CD14-positive monocyte (primary cell): ENCODE measurements around the gene OSBPL10. TPM values are rescaled to one million over a fixed set of nuclear protein-coding genes. Genes with fewer than 3 reads are reported as not detected.

ENCODE experiments used
- DNase-seq, 3 donors: peaks; one replicate each; pipeline ENCODE4 v3.0.0-alpha.2; 2011 to 2022
- H2AFZ ChIP-seq: 2 replicates; pipeline ENCODE4 v1.6.0; 2012; ENCODE audit warnings: mild to moderate bottlenecking, low read depth, low read length, inconsistent platforms; ENCODE audit not compliant: insufficient read depth, poor library complexity, severe bottlenecking
- H3K27ac ChIP-seq, 2 donors: 1 replicate in 1 of 2; 2 replicates in 1 of 2; pipeline ENCODE4 v1.5.1; 2012 to 2013; ENCODE audit warnings: low read length in 2 of 2, control low read depth in 1 of 2, inconsistent platforms in 1 of 2, low read depth in 1 of 2, mild to moderate bottlenecking in 1 of 2
- H3K27me3 ChIP-seq, 2 donors: one replicate each; pipeline versions ENCODE4 v1.6.0 to v1.6.1; 2011 to 2013; ENCODE audit warnings: low read length in 2 of 2; ENCODE audit not compliant: control insufficient read depth in 2 of 2, insufficient read depth in 2 of 2
- H3K36me3 ChIP-seq, 2 donors: replicated peaks in 1 of 2; 1 replicate in 1 of 2; 2 replicates in 1 of 2; pipeline versions ENCODE4 v1.5.1 to v1.6.1; 2012 to 2013; ENCODE audit warnings: low read length in 2 of 2, control low read depth in 1 of 2, inconsistent platforms in 1 of 2, mild to moderate bottlenecking in 1 of 2; ENCODE audit not compliant: insufficient read depth in 2 of 2, control insufficient read depth in 1 of 2
- H3K4me1 ChIP-seq, 2 donors: 1 replicate in 1 of 2; 2 replicates in 1 of 2; pipeline versions ENCODE4 v1.5.1 to v1.6.1; 2012 to 2013; ENCODE audit warnings: low read length in 2 of 2, control low read depth in 1 of 2, inconsistent platforms in 1 of 2, mild to moderate bottlenecking in 1 of 2, moderate library complexity in 1 of 2; ENCODE audit not compliant: insufficient read depth in 2 of 2, control insufficient read depth in 1 of 2
- H3K4me2 ChIP-seq: replicated peaks from 2 replicates; pipeline ENCODE3; 2012; ENCODE audit warnings: low read length, moderate library complexity, mild to moderate bottlenecking; ENCODE audit not compliant: poor library complexity, severe bottlenecking; ENCODE audit errors: extremely low read depth
- H3K4me3 ChIP-seq, 3 experiments: fragments of 200-600 bp in 1 of 3; sonication (generic) in 1 of 3; replicated peaks in 1 of 3; 1 replicate in 2 of 3; 2 replicates in 1 of 3; pipeline ENCODE4 v1.5.1; 2011 to 2013; ENCODE audit warnings: low read length in 3 of 3, mild to moderate bottlenecking in 3 of 3, control low read depth in 2 of 3, low read depth in 2 of 3, inconsistent platforms in 1 of 3, moderate library complexity in 1 of 3
- H3K79me2 ChIP-seq: 2 replicates; pipeline ENCODE4 v1.6.0; 2012; ENCODE audit warnings: mild to moderate bottlenecking, control low read depth, inconsistent platforms, low read length, moderate library complexity; ENCODE audit not compliant: insufficient read depth
- H3K9ac ChIP-seq: 2 replicates; pipeline ENCODE4 v1.6.0; 2017; ENCODE audit warnings: low read length, mild to moderate bottlenecking; ENCODE audit not compliant: insufficient read depth, poor library complexity, severe bottlenecking
- H3K9me3 ChIP-seq, 2 donors: replicated peaks in 1 of 2; 1 replicate in 1 of 2; 2 replicates in 1 of 2; pipeline versions ENCODE4 v1.5.1 to v1.6.1; 2012 to 2013; ENCODE audit warnings: low read length in 2 of 2, control low read depth in 1 of 2; ENCODE audit not compliant: control insufficient read depth in 1 of 2, insufficient read depth in 1 of 2
- H4K20me1 ChIP-seq: 2 replicates; pipeline ENCODE4 v1.6.0; 2012; ENCODE audit warnings: mild to moderate bottlenecking, low read length, control low read depth, moderate library complexity; ENCODE audit not compliant: insufficient read depth
- H3K27ac Mint-ChIP-seq, 7 donors: one replicate each; pipeline ENCODE4 v1.8.0; 2020; ENCODE audit warnings: mild to moderate bottlenecking in 7 of 7, mixed read lengths in 7 of 7, moderate library complexity in 6 of 7, inconsistent platforms in 2 of 7
- H3K27me3 Mint-ChIP-seq, 3 donors: one replicate each; pipeline ENCODE4 v1.8.0; 2021 to 2022; ENCODE audit warnings: low read depth in 3 of 3, mild to moderate bottlenecking in 3 of 3, mixed read lengths in 3 of 3, moderate library complexity in 3 of 3, inconsistent platforms in 1 of 3
- H3K36me3 Mint-ChIP-seq, 2 donors: one replicate each; pipeline ENCODE4 v1.8.0; 2020; ENCODE audit warnings: mixed read lengths in 2 of 2, inconsistent platforms in 1 of 2, mild to moderate bottlenecking in 1 of 2
- H3K4me1 Mint-ChIP-seq: one replicate; pipeline ENCODE4 v1.8.0; 2020; ENCODE audit warnings: mild to moderate bottlenecking, mixed read lengths
- H3K4me3 Mint-ChIP-seq, 2 donors: one replicate each; pipeline ENCODE4 v1.8.0; 2020; ENCODE audit warnings: mild to moderate bottlenecking in 2 of 2, mixed read lengths in 2 of 2, moderate library complexity in 1 of 2
- H3K9me3 Mint-ChIP-seq, 7 donors: one replicate each; pipeline ENCODE4 v1.8.0; 2020 to 2022; ENCODE audit warnings: mixed read lengths in 7 of 7, mild to moderate bottlenecking in 6 of 7, moderate library complexity in 6 of 7, inconsistent platforms in 2 of 7
- CTCF ChIP-seq: fragments of 200-600 bp; IDR thresholded peaks from one replicate; pipeline ENCODE4 v1.8.0; 2022; ENCODE audit warnings: antibody characterized with exemption, mild to moderate bottlenecking
- WGBS: methylation state at CpG from one replicate; pipeline ENCODE4 v1.1.5; 2013; ENCODE audit warnings: missing lambda C conversion rate; ENCODE audit not compliant: insufficient coverage; 5-methylcytosine and 5-hydroxymethylcytosine counted together
- intact Hi-C, 2 donors: fragments of 100-400 bp; cut with micrococcal nuclease; formaldehyde crosslinking; loops; one replicate each; pipeline versions ENCODE4 v1.15.0 to v1.15.1; 2023
- polyA plus RNA-seq, 3 donors: library from polyadenylated mRNA; depleted of rRNA in 1 of 3; unstranded in 2 of 3; stranded (reverse) in 1 of 3; fragments of 300-500 nt in 2 of 3; fragments of >200 nt in 1 of 3; fragmentation: Illumina TruSeq in 2 of 3; gene quantifications; 1 replicate in 2 of 3; 2 replicates in 1 of 3; pipeline ENCODE4 v1.2.3, GENCODE V29; 2012 to 2021

The OSBPL10 gene
- polyA plus RNA-seq, 3 donors = 0.03 TPM; not detected in 2

GRCh38 chr3:31695280-31696008 is 285.6 kb downstream of the OSBPL10 start:
- H3K4me2 ChIP-seq = no peak overlapping the region
- no peaks in the 10 kb centered on the region for H3K9me3 ChIP-seq
- peak; percentile 61 for TF ChIP-seq CTCF
- no CpG with 5 or more reads among the region's 2 CpGs for WGBS
- intact Hi-C loops = no loop called here
- no peaks in the 10 kb centered on the region for H3K4me1 ChIP-seq
- H3K9me3 Mint-ChIP-seq = no peaks in the 10 kb centered on the region
- no peak overlapping the region for H3K9ac ChIP-seq
- H3K79me2 ChIP-seq = no peaks in the 10 kb centered on the region
- no peak overlapping the region for H3K27ac Mint-ChIP-seq
- DNase-seq = no peak
- H3K27me3 ChIP-seq = no peaks in the 10 kb centered on the region
- H3K36me3 Mint-ChIP-seq = no peaks in the 10 kb centered on the region
- H4K20me1 ChIP-seq = no peaks in the 10 kb centered on the region
- no peaks in the 10 kb centered on the region for H3K36me3 ChIP-seq
- H2AFZ ChIP-seq = no peak overlapping the region
- no peaks in the 10 kb centered on the region for H3K4me1 Mint-ChIP-seq
- no peak overlapping the region for H3K27ac ChIP-seq
- peaks cover 0 to 3% (median 2%) of the 10 kb centered on the region in 3 donors for H3K27me3 Mint-ChIP-seq
- no peak overlapping the region for H3K4me3 ChIP-seq
- no peak overlapping the region for H3K4me3 Mint-ChIP-seq

GRCh38 chr3:31693346-31693745 is 287.7 kb downstream of the OSBPL10 start:
- Histone ChIP-seq H4K20me1 (no peaks in the 10 kb centered on the region), H3K9me3 (peaks cover 0 to 2% of the 10 kb centered on the region in 2 donors), H3K9ac (no peak overlapping the region), H3K4me2 (no peak overlapping the region), H3K4me1 (no peaks in the 10 kb centered on the region), H3K27me3 (no peaks in the 10 kb centered on the region), H2AFZ (no peak overlapping the region), H3K36me3 (no peaks in the 10 kb centered on the region), H3K79me2 (no peaks in the 10 kb centered on the region), H3K27ac (no peak overlapping the region), H3K4me3 (no peak overlapping the region)
- no peaks in the 10 kb centered on the region for H3K27me3 Mint-ChIP-seq
- H3K4me1 Mint-ChIP-seq = no peaks in the 10 kb centered on the region
- H3K27ac Mint-ChIP-seq = no peak overlapping the region
- intact Hi-C loops = no loop called here
- H3K36me3 Mint-ChIP-seq = no peaks in the 10 kb centered on the region
- no peak for TF ChIP-seq CTCF
- WGBS = no CpG with 5 or more reads among the region's 5 CpGs
- DNase-seq = no peak
- peaks cover 3 to 10% (median 8%) of the 10 kb centered on the region in 7 donors for H3K9me3 Mint-ChIP-seq
- no peak overlapping the region for H3K4me3 Mint-ChIP-seq
